PFSK-1 (cell line): ENCODE data around the gene AATF.

Experiments used
- FOXP2 ChIP-seq: optimal IDR thresholded peaks from 2 replicates; pipeline ENCODE3; 2011; ENCODE audit warnings: borderline replicate concordance, control low read depth, inconsistent platforms; ENCODE audit not compliant: insufficient read depth; ENCODE audit errors: extremely low read length, extremely low read depth
- POLR2AphosphoS5 ChIP-seq: IDR thresholded peaks from 2 replicates; pipeline ENCODE4 v1.6.1; 2012; ENCODE audit warnings: low read depth, mild to moderate bottlenecking, control low read depth, low read length, moderate library complexity
- REST ChIP-seq, 2 experiments: IDR thresholded peaks; 2 replicates each; pipeline versions ENCODE4 v1.6.1 to v1.8.0; 2011 to 2012; ENCODE audit warnings: low read depth in 2 of 2, low read length in 2 of 2, control low read depth in 1 of 2, inconsistent platforms in 1 of 2, mild to moderate bottlenecking in 1 of 2, moderate library complexity in 1 of 2; ENCODE audit not compliant: insufficient read depth in 1 of 2
- SIN3A ChIP-seq: IDR thresholded peaks from 2 replicates; pipeline ENCODE4 v1.6.1; 2012; ENCODE audit warnings: mild to moderate bottlenecking, low read length, moderate library complexity, borderline replicate concordance; ENCODE audit not compliant: insufficient read depth
- TAF1 ChIP-seq: IDR thresholded peaks from 2 replicates; pipeline ENCODE4 v1.6.1; 2012; ENCODE audit warnings: low read length, control low read depth, borderline replicate concordance; ENCODE audit not compliant: insufficient read depth

Gene AATF

GRCh38 chr17:37101306-37101705, 152.6 kb downstream of the AATF start:
- TF ChIP-seq REST (IDR thresholded peaks at IDR 0.05; ENCODE audit: insufficient read depth in 1 of 2, low read depth in 2 of 2, low read length in 2 of 2) (no peak), TAF1 (no peak), POLR2AphosphoS5 (no peak), SIN3A (no peak), FOXP2 (no peak)

- no peak for TF ChIP-seq POLR2AphosphoS5
- TF ChIP-seq FOXP2: no peak
- no peak for TF ChIP-seq REST (IDR thresholded peaks at IDR 0.05; ENCODE audit: insufficient read depth in 1 of 2, low read depth in 2 of 2, low read length in 2 of 2)
- no peak for TF ChIP-seq SIN3A
- TF ChIP-seq TAF1: no peak
Measured at GRCh38 chr17:37103231-37103630, 154.5 kb downstream of the AATF start.

GRCh38 chr17:37106049-37106448, 157.3 kb downstream of the AATF start:
- TF ChIP-seq POLR2AphosphoS5: no peak
- no peak for TF ChIP-seq REST (IDR thresholded peaks at IDR 0.05; ENCODE audit: insufficient read depth in 1 of 2, low read depth in 2 of 2, low read length in 2 of 2)
- no peak for TF ChIP-seq TAF1
- no peak for TF ChIP-seq FOXP2
- TF ChIP-seq SIN3A: no peak
